Retinal pigment epithelial cell (primary cell): ENCODE data around the gene TIMM44.

Source experiments
- DNase-seq: peaks from one replicate; pipeline ENCODE4 v3.0.0-alpha.2; 2010; ENCODE audit warnings: low read depth
- H3K4me3 ChIP-seq: 2 replicates; pipeline ENCODE4 v1.5.1; 2011; ENCODE audit warnings: mild to moderate bottlenecking, low read length, control low read depth, moderate library complexity
- CTCF ChIP-seq: conservative IDR thresholded peaks from 2 replicates; pipeline ENCODE4 v1.5.1; 2011; ENCODE audit warnings: low read depth, low read length, control low read depth, inconsistent platforms

The TIMM44 gene

GRCh38 chr19:7908078-7908699 is 35.3 kb downstream of the TIMM44 start:
- TF ChIP-seq CTCF = no peak
- H3K4me3 ChIP-seq = no peak overlapping the region
- DNase-seq = no peak

GRCh38 chr19:7907544-7907943 is 35.9 kb downstream of the TIMM44 start:
- no peak for DNase-seq
- TF ChIP-seq CTCF = no peak
- H3K4me3 ChIP-seq = no peak overlapping the region

- no peak for TF ChIP-seq CTCF
- H3K4me3 ChIP-seq = no peak overlapping the region
- DNase-seq = no peak
Observed at GRCh38 chr19:7907122-7907521, 36.3 kb downstream of the TIMM44 start.

DNA sequence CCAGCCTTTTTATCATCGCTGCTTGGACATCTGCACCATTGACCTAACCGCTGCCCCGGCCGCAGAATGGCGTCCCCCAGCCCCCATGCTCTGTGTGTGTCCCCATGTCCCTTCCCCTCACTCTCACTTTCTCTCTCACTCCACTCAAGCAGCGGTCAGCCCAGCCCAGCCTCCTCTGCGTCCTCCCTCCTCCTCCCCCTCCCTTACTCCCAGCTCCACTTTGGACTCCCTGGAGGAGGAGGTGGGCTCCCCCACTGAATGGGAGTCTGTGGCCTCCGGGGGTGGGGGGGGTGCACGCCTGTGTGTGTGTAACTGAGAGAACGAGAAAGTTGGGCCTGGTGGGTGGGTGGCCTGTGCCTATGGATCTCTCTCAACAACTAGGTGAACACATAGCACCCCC is 37.6 kb downstream of the TIMM44 start:
- no peak overlapping the region for H3K4me3 ChIP-seq
- no peak for TF ChIP-seq CTCF
- no peak for DNase-seq

- H3K4me3 ChIP-seq = no peak overlapping the region
- TF ChIP-seq CTCF = no peak
- no peak for DNase-seq
Observed at GRCh38 chr19:7905268-7905667, 38.2 kb downstream of the TIMM44 start.

GRCh38 chr19:7904074-7905020 is 39.1 kb downstream of the TIMM44 start:
- DNase-seq = no peak
- H3K4me3 ChIP-seq = peak overlapping the region; percentile 80
- no peak for TF ChIP-seq CTCF
